BLaER1 treated with 17β-estradiol and CSF1 and Interleukin-3, amounts not matched to agents 10 nM and 100 nM (cell line): ENCODE results near the gene GSTM5.
A peak's percentile ranks its signal among the peaks of the same experiment; 100 is the strongest.
"Not testable (repeated sequence)": the region's sequence is repeated elsewhere in the genome, so short reads cannot be mapped to it uniquely, and the experiment has no call there.

Experiments used
- H3K27ac ChIP-seq, 11 experiments: shearing (Covaris generic); formaldehyde crosslinking; 2 replicates each; pipeline ENCODE4 v1.8.1; 2022
- H3K27me3 ChIP-seq, 11 experiments: shearing (Covaris generic); formaldehyde crosslinking; 2 replicates each; pipeline ENCODE4 v1.8.1; 2022
- H3K36me3 ChIP-seq, 11 experiments: shearing (Covaris generic); formaldehyde crosslinking; 2 replicates each; pipeline ENCODE4 v1.8.1; 2022
- H3K4me1 ChIP-seq, 10 experiments: shearing (Covaris generic); formaldehyde crosslinking; 2 replicates each; pipeline ENCODE4 v1.8.1; 2022
- H3K4me2 ChIP-seq, 11 experiments: shearing (Covaris generic); formaldehyde crosslinking; 2 replicates each; pipeline ENCODE4 v1.8.1; 2022
- H3K4me3 ChIP-seq, 10 experiments: shearing (Covaris generic); formaldehyde crosslinking; 2 replicates each; pipeline ENCODE4 v1.8.1; 2022
- H3K9ac ChIP-seq, 11 experiments: shearing (Covaris generic); formaldehyde crosslinking; 2 replicates each; pipeline ENCODE4 v1.8.1; 2022
- H3K9me3 ChIP-seq, 11 experiments: shearing (Covaris generic); formaldehyde crosslinking; replicated peaks in 1 of 11; 2 replicates each; pipeline ENCODE4 v1.8.1; 2022
- H4K20me1 ChIP-seq, 11 experiments: shearing (Covaris generic); formaldehyde crosslinking; 2 replicates each; pipeline ENCODE4 v1.8.1; 2022
- Cebpa-rat ChIP-seq, 11 experiments: shearing (Covaris generic); IDR thresholded peaks; 2 replicates each; pipeline ENCODE4 v1.8.1; 2022

GSTM5 gene

DNA sequence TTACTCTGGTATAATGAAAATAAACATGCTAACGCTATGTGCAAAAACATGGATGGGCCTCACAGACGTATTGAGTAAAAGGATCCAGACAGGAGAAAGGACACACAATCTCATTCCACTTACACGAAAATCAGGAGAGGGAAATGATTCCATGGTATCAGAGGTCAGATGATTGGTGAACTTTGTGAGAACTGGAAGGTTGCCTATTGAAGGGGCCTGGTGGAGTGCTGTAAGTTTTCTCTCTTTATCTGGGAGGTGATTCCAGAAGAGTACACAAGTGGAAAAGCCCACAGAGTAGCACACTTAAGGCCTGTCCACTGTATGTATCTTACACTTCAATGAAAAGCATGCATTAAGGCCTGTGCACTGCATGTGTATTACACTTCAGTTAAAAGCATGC, 34.6 kb upstream of the GSTM5 start:
- no peak overlapping the region for H3K4me2 ChIP-seq
- H3K4me3 ChIP-seq, result no peak overlapping the region
- no peak for TF ChIP-seq Cebpa-rat (IDR thresholded peaks at IDR 0.05)
- H3K9me3 ChIP-seq, result no peaks in the 10 kb centered on the region
- H3K4me1 ChIP-seq, result no peaks in the 10 kb centered on the region
- no peaks in the 10 kb centered on the region for H3K27me3 ChIP-seq
- H3K27ac ChIP-seq, result no peak overlapping the region
- H4K20me1 ChIP-seq, result no peaks in the 10 kb centered on the region
- H3K36me3 ChIP-seq, result no peaks in the 10 kb centered on the region
- no peak overlapping the region for H3K9ac ChIP-seq

- H3K27me3 ChIP-seq, H4K20me1 ChIP-seq, H3K9ac ChIP-seq, H3K9me3 ChIP-seq, H3K4me2 ChIP-seq, H3K4me3 ChIP-seq, H3K4me1 ChIP-seq, H3K27ac ChIP-seq, H3K36me3 ChIP-seq: not testable (repeated sequence)
Observed at GRCh38 chr1:109678637-109679036, 33.4 kb upstream of the GSTM5 start.

DNA sequence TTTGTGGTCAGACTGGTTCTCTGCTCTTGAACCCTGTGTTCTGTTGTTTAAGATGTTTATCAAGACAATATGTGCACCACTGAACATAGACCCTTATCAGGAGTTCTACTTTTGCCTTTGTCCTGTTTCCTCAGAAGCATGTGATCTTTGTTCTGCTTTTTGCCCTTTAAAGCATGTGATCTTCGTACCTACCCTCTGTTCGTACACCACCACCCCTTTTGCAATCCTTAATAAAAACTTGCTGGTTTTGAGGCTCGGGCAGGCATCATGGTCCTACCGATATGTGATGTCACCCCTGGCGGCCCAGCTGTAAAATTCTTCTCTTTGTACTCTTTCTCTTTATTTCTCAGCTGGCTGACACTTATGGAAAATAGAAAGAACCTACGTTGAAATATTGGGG, 27.3 kb upstream of the GSTM5 start:
- not testable (repeated sequence) for H3K27ac ChIP-seq, H3K36me3 ChIP-seq, H4K20me1 ChIP-seq, H3K27me3 ChIP-seq, H3K4me2 ChIP-seq, H3K4me3 ChIP-seq, H3K9ac ChIP-seq
- Histone ChIP-seq H3K9me3 (peaks cover 8 to 23% (median 15%) of the 10 kb centered on the region in 11 experiments; a peak in 21 of 22 replicates), H3K4me1 (peaks cover 12 to 25% (median 15%) of the 10 kb centered on the region in 10 experiments)

DNA sequence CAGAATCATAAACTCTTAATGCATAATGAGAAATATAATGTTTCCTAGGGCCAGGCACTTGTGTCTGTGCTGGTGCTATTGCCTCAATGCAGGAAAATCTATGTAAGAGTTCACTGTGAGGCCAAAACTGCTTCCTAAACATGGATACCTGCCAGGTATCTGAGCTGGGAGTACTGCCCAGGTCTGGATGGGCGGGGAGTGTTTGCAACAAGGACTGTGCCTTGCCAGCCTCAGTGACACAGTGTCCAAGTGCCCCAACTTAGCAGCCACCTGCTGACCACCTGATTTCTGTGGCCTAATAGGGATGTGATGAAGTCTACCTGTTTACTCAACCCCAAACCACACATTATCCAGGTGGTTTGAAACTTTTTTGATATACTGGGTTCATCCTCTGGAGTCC, 26.7 kb upstream of the GSTM5 start:
- peaks cover 0 to 14% (median 9%) of the 10 kb centered on the region in 11 experiments; a peak in 12 of 22 replicates for H3K36me3 ChIP-seq
- H3K4me3 ChIP-seq, H3K27me3 ChIP-seq, H3K4me2 ChIP-seq, H3K27ac ChIP-seq, H4K20me1 ChIP-seq, H3K9ac ChIP-seq: not testable (repeated sequence)
- peaks cover 12 to 25% (median 15%) of the 10 kb centered on the region in 10 experiments for H3K4me1 ChIP-seq
- H3K9me3 ChIP-seq, result peaks cover 8 to 23% (median 15%) of the 10 kb centered on the region in 11 experiments; a peak in 21 of 22 replicates

- H3K4me3 ChIP-seq, H3K4me2 ChIP-seq, H4K20me1 ChIP-seq, H3K27me3 ChIP-seq, H3K27ac ChIP-seq, H3K9ac ChIP-seq: not testable (repeated sequence)
- Histone ChIP-seq H3K9me3 (peaks cover 8 to 23% (median 15%) of the 10 kb centered on the region in 11 experiments; a peak in 21 of 22 replicates), H3K4me1 (peaks cover 12 to 25% (median 15%) of the 10 kb centered on the region in 10 experiments), H3K36me3 (peaks cover 0 to 19% (median 13%) of the 10 kb centered on the region in 11 experiments; a peak in 15 of 22 replicates)
Observed at GRCh38 chr1:109685890-109686289, 26.2 kb upstream of the GSTM5 start.

GRCh38 chr1:109687109-109687508, 24.9 kb upstream of the GSTM5 start:
- peak overlapping the region; percentile 74 to 90 (median 84) for H3K9ac ChIP-seq
- H3K4me1 ChIP-seq, result peaks cover 12 to 27% (median 17%) of the 10 kb centered on the region in 10 experiments
- peak overlapping the region; percentile 54 to 78 (median 66) for H3K4me3 ChIP-seq

GRCh38 chr1:109687641-109688499, 24.2 kb upstream of the GSTM5 start, which contains the start of gene GSTM1:
TSS of gene GSTM1 (plus strand) at chr1:109687817. CDS start at chr1:109687874, 57 bp downstream.
- Histone ChIP-seq H3K4me2 (peak within 1 kb of the TSS; percentile 90 to 99 (median 96)), H3K27ac (peak within 1 kb of the TSS; percentile 66 to 90 (median 86)), H3K27me3 (no peaks in the 10 kb centered on the region), H3K9ac (peak within 1 kb of the TSS; percentile 74 to 90 (median 84)), H3K4me3 (peak within 1 kb of the TSS; percentile 54 to 78 (median 66)), H4K20me1 (no peaks in the 10 kb centered on the region), H3K36me3 (peaks cover 0 to 38% (median 22%) of the 10 kb centered on the region in 11 experiments; a peak in 15 of 22 replicates), H3K4me1 (peaks cover 12 to 27% (median 17%) of the 10 kb centered on the region in 10 experiments), H3K9me3 (peaks cover 8 to 23% (median 15%) of the 10 kb centered on the region in 11 experiments; a peak in 21 of 22 replicates)
- TF ChIP-seq Cebpa-rat (IDR thresholded peaks at IDR 0.05), result no peak

More at GRCh38 chr1:109687109-109687508, 24.9 kb upstream of the GSTM5 start:
- not testable (repeated sequence) for H3K27me3 ChIP-seq, H4K20me1 ChIP-seq
- H3K36me3 ChIP-seq, result peaks cover 0 to 31% (median 22%) of the 10 kb centered on the region in 11 experiments; a peak in 15 of 22 replicates
- peak overlapping the region; percentile 90 to 99 (median 96) for H3K4me2 ChIP-seq
- H3K9me3 ChIP-seq, result peaks cover 8 to 23% (median 15%) of the 10 kb centered on the region in 11 experiments; a peak in 21 of 22 replicates
- H3K27ac ChIP-seq, result peak overlapping the region; percentile 66 to 90 (median 86)

GRCh38 chr1:109689844-109690405, 22.1 kb upstream of the GSTM5 start:
- Histone ChIP-seq H3K4me3 (no peak overlapping the region), H3K27me3 (no peaks in the 10 kb centered on the region), H3K4me1 (peaks cover 12 to 27% (median 17%) of the 10 kb centered on the region in 10 experiments), H3K9ac (no peak overlapping the region), H3K4me2 (0 out of 22 replicates have a peak overlapping the region, but pooled peaks of 1 of the 11 experiments have one; percentile 96), H3K36me3 (peaks cover 6 to 45% (median 29%) of the 10 kb centered on the region in 11 experiments; a peak in 17 of 22 replicates), H3K9me3 (peaks cover 2 to 14% (median 7%) of the 10 kb centered on the region in 11 experiments; a peak in 21 of 22 replicates), H4K20me1 (no peaks in the 10 kb centered on the region), H3K27ac (no peak overlapping the region)
- TF ChIP-seq Cebpa-rat (IDR thresholded peaks at IDR 0.05), result no peak

DNA sequence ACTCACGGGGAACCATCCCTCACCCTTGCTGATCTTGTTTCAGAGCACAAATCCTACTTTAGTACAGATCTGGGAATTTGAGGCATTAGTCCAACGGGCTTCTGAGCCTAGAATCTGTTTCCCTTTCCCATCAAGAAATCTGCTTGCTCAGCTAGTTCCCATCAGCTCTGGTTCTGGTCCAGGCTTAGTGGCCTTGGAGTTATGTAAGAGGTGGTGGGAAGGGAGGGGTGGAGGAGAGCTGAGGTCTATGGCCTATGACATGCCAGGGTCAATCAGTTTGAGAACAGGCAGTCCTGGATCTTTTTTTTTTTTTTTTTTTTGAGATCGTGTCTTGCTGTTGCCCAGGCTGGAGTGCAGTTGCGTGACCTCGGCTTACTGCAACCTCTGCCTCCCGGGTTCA, 20.3 kb upstream of the GSTM5 start:
- TF ChIP-seq Cebpa-rat (IDR thresholded peaks at IDR 0.05), result no peak
- Histone ChIP-seq H3K9ac (no peak overlapping the region), H3K36me3 (peaks cover 9 to 48% (median 32%) of the 10 kb centered on the region in 11 experiments; a peak in 17 of 22 replicates)

DNA sequence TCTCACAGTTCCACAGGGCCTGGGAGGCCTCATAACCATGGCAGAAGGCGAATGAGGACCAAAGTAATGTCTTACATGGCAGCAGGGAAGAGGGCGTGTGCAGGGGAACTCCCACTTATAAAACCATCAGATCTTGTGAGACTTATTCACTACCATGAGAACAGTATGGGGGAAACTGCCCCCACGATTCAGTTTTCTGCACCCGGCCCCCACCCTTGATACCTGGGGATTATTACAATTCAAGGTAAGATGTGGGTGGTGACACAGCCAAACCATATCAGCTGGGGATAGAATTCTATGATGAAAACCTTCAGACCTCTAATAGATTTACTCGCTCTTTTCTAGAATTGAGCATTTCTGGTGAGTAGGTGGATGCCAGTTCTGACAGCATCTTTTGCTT, 17.7 kb upstream of the GSTM5 start:
- H3K4me2 ChIP-seq, H3K9ac ChIP-seq, H3K4me1 ChIP-seq, H3K27ac ChIP-seq, H3K27me3 ChIP-seq, H3K9me3 ChIP-seq, H4K20me1 ChIP-seq, H3K4me3 ChIP-seq: not testable (repeated sequence)
- peaks cover 9 to 45% (median 31%) of the 10 kb centered on the region in 11 experiments; a peak in 17 of 22 replicates for H3K36me3 ChIP-seq

More for the DNA sequence above, 20.3 kb upstream of the GSTM5 start:
- no peak overlapping the region for H3K27ac ChIP-seq
- H3K4me2 ChIP-seq, result peak overlapping the region in 2 of 11 experiments; percentile 12 to 29; a peak in 2 of 22 replicates
- peaks cover 12 to 27% (median 17%) of the 10 kb centered on the region in 10 experiments for H3K4me1 ChIP-seq
- no peaks in the 10 kb centered on the region for H4K20me1 ChIP-seq
- H3K27me3 ChIP-seq, result no peaks in the 10 kb centered on the region
- no peaks in the 10 kb centered on the region for H3K9me3 ChIP-seq
- H3K4me3 ChIP-seq, result no peak overlapping the region

DNA sequence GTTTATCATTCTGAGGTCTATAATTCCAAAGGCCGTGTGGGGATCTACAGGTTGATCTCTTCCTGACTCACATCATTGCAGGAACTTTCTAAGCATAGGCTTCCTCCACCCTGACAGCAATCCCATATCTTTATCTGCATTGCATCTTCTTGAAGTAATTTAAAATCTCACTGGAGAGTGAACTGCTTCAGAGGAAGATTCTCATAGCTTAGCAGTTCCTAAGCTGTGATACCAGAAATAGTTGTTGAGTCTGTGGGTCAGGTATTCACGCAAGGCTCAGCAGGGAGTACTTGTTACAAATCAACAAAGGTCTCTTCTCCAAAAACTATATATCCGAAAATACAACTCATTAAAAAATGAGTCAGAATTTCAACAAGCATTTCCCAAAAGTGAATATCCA, 16.9 kb upstream of the GSTM5 start:
- peaks cover 6 to 37% (median 23%) of the 10 kb centered on the region in 11 experiments; a peak in 17 of 22 replicates for H3K36me3 ChIP-seq
- H4K20me1 ChIP-seq, H3K9me3 ChIP-seq, H3K27me3 ChIP-seq, H3K9ac ChIP-seq, H3K4me1 ChIP-seq, H3K27ac ChIP-seq, H3K4me2 ChIP-seq, H3K4me3 ChIP-seq: not testable (repeated sequence)
